ENCODE results near the gene CDH23.

The CDH23 gene

GRCh38 chr10:71442859-71443570 is 46.3 kb downstream of the CDH23 start:
- no peak for DNase-seq

DNA sequence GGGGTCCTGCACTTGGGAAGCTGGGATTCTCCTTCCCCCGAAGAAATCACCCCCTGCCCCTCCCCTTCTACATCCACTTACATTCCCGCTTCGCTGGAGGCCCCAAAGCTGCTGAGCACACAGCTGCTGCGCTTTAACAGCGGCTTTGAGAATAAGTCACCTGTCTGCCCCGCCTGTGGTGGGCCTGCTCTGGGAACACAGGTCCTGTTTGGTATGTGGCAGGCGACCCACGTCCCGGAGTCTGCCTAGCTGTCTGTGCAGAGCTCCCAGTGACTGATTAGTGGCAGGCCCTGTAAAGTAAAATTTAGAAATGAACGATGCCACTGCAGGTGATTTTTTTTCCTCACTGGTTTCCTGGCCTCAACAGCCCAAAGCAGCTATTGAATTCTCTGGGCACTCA is 47.0 kb downstream of the CDH23 start:
- no peak for DNase-seq

- no peak for DNase-seq
Measured at GRCh38 chr10:71444284-71445054, 47.7 kb downstream of the CDH23 start.

DNA sequence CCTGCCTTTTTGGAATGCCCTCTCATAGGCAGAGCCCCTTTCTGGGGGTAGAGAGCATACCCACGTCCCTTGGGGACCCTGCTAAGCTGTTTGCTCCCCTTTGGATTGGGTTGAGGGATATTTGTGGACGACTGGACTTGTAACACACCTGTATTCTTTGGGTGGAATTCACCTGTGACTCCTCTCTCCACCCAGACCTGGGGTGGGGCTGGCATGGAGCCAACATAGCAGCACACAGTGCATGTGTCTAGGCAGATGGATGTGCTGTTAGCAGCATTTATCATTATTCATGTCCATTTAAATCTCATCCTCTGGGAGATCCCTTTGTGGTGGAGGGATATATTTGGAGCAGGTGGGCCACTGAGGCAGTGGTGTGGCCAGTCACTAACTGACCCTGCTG is 51.0 kb downstream of the CDH23 start:
- DNase-seq: no peak

DNA sequence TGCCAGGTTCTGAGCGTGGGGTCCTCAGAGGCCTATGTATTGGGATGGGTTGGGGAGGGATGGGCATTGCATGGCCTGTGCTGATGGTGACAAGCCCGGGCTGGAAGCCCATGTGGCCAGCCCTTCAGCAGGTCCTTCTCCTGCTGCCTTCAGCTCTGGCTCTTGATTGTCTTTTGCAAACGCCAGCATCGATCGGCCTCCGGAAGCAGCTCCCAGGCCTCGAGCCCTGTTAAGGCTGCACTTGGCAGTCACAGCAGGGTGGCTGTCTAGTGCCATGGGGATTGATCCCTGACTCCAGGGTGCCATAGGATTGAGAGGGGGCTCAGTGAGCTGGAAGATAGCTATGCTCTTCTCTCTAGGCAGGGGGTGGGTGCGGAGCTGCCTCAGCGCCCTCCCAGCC is 51.4 kb downstream of the CDH23 start:
- no peak for DNase-seq

DNA sequence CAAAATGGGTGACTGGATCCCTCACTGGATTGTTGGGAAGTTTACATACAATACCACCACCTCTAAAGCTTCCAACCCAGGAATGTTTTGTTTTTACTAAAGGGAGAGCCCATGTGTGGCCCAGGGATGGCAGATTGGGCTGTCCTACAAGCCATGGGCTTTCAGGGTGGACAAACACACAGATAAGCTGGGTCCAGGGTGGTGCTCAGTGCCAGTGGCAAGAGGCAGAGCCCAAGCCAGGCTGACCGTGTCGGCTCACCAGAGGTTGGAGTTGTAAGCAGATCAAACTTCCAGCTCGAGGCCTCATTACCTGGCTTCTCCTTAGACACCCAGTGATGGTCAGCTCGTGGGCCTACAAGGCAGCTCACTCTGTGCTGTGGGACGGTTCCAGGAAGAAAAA is 52.3 kb downstream of the CDH23 start:
- DNase-seq: no peak

DNA sequence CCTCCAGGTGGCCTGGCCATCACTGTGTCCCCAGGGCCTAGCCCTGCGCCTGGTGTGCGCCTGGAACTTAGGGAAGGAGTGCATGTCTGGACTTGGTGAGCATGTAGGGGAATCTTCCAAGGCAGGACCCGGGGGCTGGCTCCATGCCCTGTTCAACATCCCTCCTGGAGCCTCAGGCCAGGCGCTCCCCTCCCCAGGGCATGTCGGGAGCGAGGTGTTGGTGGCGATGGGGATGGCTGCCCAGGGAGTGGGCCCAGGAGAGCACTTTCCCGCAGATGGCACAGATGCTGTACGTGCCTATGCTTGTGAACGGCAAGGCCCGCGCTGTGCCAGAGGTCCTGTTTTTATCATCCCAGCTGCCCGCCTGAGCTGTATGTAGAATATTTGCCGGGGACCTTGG is 55.0 kb downstream of the CDH23 start:
- DNase-seq: no peak

DNA sequence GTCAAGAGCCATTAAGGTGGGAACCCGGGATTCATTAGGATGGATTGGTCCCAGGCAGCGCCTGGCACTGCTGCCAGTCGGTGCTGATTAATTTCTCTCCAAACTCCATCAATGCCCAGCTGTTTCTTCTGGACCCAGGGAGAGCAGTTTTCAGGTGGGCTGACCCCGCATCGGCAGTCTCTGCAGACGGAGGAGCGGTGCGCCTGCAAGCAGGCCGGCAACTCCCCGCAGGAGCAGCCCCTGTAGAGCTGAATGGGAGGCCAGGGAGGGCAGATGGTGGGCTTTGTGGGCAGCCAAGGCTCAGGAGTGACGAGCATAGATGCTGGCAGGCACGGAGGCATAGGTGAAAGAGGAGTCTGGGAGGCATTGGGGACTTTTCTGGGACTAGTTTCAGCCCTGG is 56.5 kb downstream of the CDH23 start:
- DNase-seq: no peak

GRCh38 chr10:71454347-71454746 is 57.6 kb downstream of the CDH23 start:
- no peak for DNase-seq

DNA sequence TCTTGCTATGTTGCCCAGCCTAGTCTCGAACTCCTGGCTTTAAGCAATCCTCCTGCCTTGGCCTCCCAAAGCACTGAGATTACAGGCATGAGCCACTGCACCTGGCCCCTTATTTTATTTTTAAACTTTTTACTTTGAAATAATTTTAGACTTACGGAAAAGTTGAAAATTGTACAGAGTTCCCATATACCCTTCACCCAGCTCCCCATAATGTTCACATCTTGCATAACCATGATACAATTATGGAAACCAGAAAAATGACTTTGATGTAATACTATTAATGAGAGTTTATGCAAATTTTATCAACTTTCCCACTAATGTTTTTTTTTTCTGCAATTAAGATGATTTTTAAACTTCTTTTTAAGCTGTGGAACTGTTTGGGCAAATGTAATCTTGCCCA is 58.3 kb downstream of the CDH23 start:
- DNase-seq: no peak

GRCh38 chr10:71456631-71457030 is 59.9 kb downstream of the CDH23 start:
- no peak for DNase-seq

DNA sequence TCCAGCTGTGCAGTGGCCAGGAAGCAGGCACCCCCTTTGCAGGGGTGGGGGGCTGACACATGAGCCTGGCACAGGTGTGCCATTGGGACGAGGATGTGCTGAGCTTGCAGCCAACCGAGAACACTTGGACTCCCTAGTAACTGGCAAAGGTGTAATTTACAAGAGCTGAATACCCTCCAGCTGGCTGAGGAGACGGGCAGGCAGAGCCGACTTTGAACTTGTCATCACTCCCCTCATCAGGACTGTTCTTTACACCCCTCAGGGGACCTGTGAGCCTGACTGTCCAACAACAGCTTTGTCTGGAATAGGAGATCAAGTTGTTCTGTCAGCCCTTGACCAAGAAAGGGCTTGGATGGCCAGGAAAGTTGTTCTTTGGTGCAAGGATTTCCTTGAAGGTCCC is 61.2 kb downstream of the CDH23 start:
- DNase-seq: no peak

- DNase-seq: no peak
Measured at GRCh38 chr10:71458387-71458786, 61.7 kb downstream of the CDH23 start.

- no peak for DNase-seq
Measured at GRCh38 chr10:71459513-71459912, 62.8 kb downstream of the CDH23 start.

DNA sequence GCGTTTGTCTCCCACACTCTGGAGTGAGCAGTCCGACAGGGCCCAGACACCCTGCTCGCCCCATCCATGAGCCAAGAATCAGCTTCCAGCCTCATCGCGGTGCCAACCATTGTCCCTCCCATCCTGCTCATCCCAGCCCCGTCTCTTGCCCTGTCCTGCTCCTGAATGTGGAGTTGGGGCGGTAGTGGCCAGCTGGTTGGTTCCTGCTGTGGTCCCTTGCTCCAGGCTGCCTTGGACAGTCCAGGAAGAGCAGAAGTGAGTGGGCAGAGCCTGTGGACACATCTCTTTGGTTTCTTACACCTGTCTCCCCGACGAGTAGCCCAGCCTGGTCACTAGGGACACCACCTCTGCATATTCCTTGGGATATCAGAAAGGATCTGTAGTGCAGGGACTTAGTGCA is 63.9 kb downstream of the CDH23 start:
- no peak for DNase-seq

GRCh38 chr10:71461457-71461856 is 64.7 kb downstream of the CDH23 start:
- no peak for DNase-seq

GRCh38 chr10:71462062-71462935 is 65.6 kb downstream of the CDH23 start:
- no peak for DNase-seq

- no peak for DNase-seq
Measured at GRCh38 chr10:71463111-71463510, 66.4 kb downstream of the CDH23 start.

DNA sequence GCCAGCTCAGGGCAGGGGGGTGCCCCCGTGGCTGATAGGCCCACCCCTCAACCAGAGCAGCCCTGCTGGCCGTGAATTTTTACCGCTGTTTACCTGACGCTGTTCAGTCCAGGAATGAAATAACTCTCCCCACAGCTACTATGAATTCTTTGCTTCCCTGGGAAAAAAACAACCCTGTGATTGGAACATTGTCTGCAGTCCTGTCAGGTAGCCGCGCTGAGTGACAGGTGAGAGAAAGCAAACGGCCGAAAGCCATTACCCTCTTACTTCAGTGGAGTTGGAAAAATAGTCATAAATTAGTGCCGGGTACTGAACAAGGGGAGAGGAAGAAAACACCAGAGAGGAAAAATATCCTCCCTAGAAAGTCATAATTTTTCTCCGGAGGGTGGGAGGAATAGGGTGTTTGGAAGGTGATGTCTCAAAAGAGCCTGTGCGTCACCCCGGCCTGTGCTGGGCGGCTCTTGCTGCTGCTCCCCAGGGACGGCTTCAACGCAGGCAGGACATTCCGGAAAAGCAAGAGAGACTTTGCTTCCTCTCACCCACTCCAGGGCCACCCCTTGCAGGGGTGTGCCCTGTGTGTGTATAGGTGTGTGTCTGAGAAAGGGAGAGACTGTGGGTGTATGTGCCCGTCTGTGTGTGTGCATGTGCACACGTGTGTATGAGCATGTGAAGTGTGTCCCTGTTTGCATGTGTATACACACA is 69.0 kb downstream of the CDH23 start:
- DNase-seq: no peak

GRCh38 chr10:71466330-71466729 is 69.6 kb downstream of the CDH23 start:
- no peak for DNase-seq

DNA sequence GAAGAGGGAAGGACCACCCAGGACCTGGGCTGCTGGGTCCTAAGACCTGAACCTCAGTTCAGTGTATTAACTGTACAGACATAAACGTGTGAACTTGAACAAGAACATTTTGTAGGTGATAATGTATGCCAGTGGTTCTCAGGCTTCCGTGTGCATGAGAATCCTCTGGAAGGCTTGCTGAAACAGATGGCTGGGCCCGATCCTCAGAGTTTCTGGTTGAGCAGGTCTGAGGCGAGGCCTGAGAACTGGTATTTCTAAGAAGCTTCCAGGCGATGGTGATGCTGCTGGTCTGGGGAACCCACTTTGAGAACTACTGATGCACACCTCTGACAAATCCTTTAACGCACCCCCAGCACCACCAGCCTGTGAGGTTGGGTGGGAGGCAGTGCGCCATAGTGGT is 70.4 kb downstream of the CDH23 start:
- DNase-seq: no peak

DNA sequence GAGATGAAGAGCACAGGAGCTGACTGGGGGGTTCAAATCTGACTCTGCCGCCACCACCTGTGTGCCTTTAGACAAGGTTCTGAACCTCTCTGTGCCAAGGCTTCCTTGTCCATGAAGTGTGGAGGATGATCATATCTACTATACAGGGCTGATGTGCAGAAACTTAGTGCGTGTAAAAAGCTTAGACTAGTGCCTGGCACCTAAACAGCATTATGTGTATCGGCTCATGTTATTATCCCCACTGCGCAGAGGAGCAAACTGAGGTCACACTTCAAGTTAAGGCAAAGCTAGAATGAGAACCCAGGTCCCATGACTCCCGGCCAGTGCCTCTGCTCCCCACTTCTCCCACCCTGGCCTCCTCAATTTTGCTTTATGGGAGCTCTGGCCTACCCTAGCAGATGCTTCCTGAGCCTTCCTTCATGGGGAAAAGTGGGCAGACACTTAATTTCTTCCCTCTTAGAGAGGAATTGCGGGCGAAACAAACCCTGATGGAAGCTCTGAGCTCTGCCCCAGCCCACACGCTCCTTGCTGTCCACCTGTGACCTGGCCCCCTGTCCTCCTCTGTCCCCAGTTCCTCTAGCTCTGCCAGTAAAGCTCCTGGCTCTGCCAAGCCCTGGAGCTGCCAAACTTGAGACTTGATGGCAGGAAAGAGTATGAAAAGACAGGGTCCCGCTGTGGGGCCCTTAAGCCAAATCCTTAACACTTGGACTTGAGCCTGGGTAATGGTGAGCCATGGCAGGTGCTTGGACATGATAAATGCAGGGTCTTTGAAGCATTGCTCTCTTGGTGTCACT is 71.0 kb downstream of the CDH23 start:
- no peak for DNase-seq
